Middle frontal gyrus (tissue), 1 donor: ENCODE results near the gene PLD4.

ENCODE experiments used
- DNase-seq: peaks from one replicate; pipeline ENCODE4 v3.0.0-alpha.2; 2015; ENCODE audit warnings: low spot score; ENCODE audit errors: extremely low spot score

The PLD4 gene

DNA sequence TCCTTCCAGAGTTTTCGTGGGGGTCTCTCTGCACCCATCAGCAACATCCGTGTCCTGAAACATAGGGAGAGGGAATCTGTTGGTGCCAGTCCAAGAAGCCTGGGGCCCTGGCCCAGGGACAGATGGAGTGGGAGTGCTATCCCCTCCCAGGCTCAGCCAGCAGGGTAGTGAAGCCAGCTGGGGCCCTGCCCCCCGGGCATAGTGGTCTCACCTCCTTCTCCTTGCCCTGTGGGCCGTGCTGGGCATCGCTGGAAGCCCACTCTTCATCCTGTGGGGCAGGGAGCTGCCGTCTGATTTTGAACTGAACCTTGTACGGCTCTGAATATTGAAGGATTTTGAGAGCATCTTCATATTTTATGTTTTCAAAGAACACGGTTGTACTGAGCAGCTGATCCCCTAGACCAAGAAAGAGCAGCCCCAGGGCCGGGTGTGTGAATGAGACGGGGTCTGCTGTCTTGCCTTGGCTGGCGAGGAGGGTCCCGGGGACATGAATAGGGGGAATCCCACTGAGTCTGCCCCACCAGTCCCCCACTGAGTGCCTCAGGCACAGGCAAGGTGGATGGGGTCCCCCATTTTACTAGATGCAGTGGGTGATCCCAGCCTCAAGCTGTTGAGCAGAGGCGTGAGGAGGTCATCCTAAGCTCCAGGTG is 30.2 kb downstream of the PLD4 start:
- no peak for DNase-seq

DNA sequence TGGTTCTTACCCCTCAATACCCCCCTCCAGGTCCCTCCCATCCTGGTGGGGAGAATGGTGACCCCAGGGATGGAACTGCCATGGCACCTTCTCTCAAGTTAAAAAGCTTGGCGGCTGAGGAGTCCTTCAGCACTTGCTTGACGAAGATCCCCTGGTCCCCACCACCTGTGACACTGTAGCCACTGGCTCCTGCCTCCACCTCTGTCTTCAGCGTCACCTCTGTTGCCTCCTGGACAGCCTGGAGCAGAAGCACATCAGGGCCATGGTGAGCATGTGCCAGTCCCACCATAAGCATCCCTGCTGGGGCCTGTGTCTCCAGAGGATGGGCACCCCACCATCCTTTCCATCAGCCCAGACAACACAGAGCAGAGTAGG is 30.7 kb downstream of the PLD4 start:
- DNase-seq: no peak

- DNase-seq: no peak
These were observed 31.7 kb downstream of the PLD4 start for GRCh38 chr14:104956290-104956890.

DNA sequence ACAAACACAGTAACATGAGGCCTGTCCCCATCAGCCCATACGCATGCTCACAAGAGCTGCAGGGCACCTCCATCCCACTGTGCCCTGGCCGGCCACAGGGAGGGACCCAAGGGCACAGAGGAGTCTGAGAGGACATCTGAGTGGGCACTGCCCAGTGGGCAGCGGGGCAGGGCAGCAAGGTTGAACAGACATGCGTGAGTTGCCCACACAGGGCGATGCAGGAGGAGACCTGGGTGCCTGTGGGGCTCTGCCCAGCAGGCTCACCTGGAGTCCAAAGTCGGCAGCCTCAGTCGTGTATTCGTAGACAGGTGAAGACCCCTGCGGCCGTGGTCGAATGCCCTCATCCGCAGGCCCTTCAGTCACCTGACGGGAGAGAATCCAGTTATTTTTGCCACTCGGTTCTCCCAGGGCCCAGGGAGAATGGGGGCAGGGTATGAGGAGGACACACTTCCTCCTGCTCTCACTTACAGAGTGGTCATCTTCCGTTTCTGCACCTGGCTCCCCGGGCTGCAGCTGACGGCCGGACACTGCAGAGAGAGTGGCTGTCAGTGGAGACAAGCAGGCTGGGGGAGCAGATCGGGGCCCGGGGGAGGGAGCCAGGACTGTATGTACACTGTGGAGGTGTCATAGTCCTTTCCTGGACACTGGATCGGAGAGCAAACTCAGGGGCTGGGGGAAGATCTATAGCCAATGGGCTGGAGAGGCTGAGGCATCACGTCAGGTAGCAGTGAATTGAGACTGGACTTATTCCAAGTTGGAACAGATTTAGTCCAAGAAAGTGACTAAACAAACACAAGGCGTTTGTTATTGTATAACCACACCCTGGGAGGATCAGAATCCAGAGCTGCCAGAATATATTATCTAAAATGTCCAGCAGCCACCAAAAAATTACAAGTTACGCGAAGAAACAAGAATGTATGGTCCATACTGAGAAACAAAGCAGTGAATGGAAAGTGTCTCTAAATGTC is 32.8 kb downstream of the PLD4 start:
- no peak for DNase-seq

- DNase-seq: no peak
These were observed 39.9 kb downstream of the PLD4 start for GRCh38 chr14:104964546-104964945.

DNA sequence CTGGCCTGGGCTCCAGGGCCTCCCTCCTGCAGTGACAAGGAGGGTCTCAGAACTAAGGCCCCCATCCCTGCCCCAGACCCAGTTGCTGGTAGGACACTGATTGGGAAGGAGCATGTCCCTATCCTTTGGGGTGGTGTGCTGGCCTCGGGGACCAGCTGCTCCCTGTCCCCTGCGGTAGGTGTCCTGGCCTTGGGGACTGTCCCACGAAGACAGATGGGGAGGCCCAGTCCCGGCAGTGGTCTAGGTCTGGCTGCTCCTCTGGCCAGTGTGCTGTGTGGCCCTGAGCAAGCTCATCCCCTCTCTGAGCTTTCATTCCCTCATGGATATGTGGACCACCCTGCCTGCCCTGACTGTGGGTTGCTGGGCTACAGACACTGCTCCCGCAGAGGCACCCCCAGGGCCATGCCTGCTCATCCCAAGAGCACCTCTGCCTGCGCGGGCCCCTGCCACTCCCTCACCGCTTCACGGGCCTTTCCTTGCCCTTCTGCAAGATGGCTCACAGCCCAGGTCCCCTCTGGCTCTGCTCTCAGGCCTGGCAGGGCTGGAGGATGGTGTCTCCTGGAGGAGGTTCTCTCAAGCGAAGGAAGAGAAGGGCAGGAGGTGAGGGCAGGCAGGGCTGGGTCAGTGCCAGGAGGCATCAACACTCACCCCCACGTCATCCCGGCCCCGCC is 41.0 kb downstream of the PLD4 start:
- no peak for DNase-seq

- no peak for DNase-seq
These were observed 41.7 kb downstream of the PLD4 start for GRCh38 chr14:104966261-104966865.

DNA sequence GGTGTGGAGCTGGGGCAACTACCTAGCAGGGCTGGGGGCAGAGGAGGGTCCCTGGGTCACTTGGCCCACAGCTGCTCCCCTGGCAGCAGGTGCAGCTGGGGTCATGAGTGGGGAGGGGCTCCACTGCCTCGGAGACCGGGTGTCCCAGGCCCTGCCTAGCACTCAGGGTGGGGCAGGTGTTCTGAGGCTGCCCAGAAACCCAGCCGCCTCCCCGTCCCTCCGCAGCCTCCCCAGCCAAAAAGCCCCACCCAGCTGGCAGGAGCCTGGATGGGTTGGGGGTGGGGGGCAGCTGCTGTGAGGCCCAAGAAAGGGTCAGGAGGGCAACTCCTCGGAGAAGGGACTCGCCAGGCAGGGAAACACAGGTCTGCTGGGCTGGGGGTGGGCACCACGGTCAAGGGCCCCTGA is 42.3 kb downstream of the PLD4 start:
- no peak for DNase-seq

GRCh38 chr14:104967386-104968152 is 42.9 kb downstream of the PLD4 start:
- no peak for DNase-seq

DNA sequence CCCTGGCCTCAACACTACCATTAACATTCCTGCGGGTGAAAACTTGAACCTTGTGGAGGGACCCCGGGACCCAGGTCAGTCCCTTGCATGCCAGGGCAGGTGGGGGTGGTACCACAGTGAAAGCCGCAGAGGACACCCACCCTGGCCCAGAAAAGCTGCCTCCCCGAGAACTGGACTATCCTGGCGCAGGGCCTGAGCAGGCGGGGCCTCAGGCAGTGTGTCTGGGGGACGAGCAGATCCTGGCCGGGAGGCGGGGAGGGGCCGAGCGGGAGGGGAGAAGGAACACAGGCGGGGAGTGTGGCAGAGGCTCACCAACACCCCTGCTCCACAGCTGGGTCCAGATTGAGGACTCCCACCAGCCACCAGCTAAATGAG is 43.5 kb downstream of the PLD4 start:
- DNase-seq: no peak

GRCh38 chr14:104968541-104969401 is 44.1 kb downstream of the PLD4 start:
- no peak for DNase-seq

DNA sequence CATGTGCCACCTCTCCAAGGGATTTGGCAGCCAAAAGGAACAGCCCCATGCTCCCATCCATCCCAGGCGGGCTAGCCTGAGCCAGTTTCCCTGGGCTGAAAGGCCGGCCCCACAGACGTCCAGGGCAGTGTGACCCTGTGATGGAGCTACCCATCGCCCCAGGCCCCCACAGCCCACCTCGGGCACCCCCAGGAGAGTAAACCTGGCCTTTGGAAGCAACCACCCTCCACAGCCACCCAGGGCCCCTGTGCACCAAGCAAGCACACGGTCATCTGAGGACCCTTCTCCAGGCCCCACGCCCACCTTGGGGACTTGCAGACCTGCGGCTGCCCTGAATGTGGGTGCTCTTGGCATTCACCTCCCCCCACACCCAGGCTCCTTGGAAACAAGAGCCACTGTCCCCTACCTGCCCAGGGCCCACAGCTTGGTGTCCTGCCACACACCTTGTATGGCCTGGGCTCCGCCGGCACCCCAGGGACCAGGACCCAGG is 45.1 kb downstream of the PLD4 start:
- no peak for DNase-seq

GRCh38 chr14:104970231-104971068 is 45.8 kb downstream of the PLD4 start:
- DNase-seq: no peak

DNA sequence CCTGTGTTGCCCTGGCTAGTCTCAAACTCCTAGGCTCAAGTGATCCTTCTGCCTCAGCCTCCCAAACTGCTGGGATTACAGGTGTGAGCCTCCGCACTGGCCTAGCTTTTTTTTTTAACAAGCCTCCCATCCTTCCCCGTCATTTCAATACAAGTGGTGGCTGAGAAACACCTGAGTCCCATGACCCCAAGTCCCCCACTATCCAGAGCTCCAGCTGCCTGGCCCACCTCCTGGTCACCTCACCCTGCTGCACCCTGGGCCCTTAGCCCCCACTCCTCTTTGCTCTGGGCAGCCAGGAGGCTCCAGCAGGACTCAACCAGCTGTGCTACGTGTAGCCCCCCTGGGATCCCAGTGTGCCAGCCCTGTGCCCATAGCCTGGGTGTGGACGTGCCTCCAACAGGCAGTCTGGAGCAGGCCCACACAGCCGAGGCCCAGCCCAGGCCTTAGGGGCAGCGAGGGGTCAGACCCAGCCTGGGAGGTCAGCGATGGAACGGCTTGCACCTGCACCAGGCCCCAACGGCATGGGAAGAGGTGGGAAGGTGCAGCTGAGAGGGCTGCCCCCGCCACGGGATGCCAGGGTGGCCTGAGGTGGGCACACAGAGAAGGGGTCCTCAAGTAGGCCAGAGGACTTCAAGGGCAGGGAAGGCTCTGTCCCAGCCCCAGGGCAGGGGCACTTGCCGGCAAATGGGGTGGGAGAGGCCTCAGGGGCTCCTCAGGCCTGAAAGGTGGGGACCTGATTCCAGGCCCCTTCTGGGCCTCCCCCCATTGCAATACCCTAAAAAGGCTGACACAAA is 47.0 kb downstream of the PLD4 start:
- DNase-seq: no peak

- no peak for DNase-seq
These were observed 47.8 kb downstream of the PLD4 start for GRCh38 chr14:104972301-104973134.

DNA sequence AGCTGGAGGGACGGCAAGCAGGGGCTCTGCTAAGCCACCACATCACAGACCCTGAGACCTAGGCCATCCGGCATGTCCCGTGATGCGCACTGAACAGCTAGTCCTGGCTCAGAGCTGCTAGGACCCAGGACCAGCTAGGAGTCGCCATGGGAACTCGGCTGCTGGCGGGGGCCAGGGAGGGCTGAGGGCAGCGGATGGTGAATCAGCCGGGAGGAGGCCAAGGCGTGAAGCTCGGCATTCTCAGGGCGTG is 48.4 kb downstream of the PLD4 start:
- DNase-seq: no peak
